NCI-H146 treated with DMSO at 0.1 percent for 48 hours (cell line): ENCODE results near the gene TIMMDC1.
"Not testable (repeated sequence)": the region's sequence is repeated elsewhere in the genome, so short reads cannot be mapped to it uniquely, and the experiment has no call there.

Experiments
- DNase-seq: peaks from one replicate; lab custom pipeline; 2025; ENCODE audit not compliant: unreplicated experiment; lab: John Stamatoyannopoulos, UW

TIMMDC1 gene

DNA sequence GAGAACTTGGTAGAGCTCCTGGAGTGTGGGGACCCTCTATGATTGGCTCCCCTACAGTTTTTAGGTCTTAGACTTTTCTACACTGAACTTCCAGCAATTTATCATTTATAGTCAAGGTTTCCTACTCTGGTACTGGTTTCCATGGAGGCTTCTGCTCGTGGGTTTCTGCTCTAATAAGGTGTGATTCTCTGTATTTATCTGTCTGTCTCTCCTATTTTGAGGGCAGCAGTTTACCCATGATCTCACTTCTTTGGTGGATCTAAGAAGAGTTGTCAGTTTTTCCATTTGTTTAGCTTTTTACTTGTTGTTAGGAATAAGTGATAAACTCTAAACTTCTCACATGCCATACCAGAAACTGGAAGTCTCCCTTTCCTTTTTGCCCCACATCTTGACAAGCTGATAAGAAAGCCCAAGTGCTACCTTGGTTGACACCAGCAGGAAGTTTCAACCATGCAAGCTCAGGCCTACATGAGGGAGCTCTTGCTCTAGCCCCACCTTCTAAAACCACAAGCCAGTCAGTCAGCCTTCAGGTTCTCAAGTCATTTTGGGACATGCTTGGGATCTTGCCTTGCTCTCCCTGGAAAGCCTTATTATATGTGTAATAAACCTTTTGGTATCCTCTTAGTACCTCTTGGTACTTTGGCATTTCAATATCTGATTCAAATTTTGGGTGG, 10.0 kb downstream of the TIMMDC1 start:
- no peak for DNase-seq

GRCh38 chr3:119510690-119511089, 12.3 kb downstream of the TIMMDC1 start:
- DNase-seq = no peak

- no peak for DNase-seq
Measured at GRCh38 chr3:119514637-119515036, 16.3 kb downstream of the TIMMDC1 start.

- no peak for DNase-seq
Measured at GRCh38 chr3:119517112-119517511, 18.8 kb downstream of the TIMMDC1 start.

DNA sequence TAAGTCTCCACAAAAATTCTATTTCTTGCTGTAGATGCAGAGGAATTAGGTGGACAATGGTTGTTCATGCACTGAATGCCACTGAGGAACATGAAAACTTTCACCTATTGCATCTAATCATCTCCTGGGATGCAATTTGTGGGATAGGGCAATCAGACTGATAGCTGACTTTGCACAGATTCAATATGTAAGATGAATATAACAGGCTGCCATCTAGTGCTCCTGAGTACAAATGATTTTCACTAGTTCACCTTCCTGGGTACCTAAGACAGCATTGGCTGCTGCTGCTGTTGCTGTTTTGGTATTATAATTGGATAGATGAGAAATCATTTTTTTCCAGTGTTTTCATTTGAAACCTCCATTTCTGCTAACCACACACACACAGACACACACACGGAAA, 19.7 kb downstream of the TIMMDC1 start:
- DNase-seq = no peak

- no peak for DNase-seq
Measured at GRCh38 chr3:119524931-119525662, 26.8 kb downstream of the TIMMDC1 start.

DNA sequence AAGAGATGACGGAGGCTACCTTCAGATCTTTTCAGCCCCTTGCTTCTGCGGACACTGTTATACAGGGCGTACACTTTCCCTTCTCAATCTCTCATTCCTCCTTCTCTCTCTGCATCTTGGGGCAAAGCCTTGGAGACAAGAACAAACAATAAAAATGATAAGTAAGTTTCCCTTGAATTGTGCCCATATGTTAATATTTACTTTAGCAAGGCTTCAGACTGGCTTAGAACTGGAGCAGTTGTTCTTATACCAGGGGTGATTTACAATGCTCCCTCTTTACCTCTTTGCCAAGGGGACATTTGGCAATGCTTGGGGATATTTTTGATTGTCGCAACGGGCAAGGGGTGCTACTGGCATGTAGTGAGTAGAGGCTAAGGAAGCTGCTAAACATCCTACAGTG, 29.4 kb downstream of the TIMMDC1 start:
- DNase-seq = no peak

DNA sequence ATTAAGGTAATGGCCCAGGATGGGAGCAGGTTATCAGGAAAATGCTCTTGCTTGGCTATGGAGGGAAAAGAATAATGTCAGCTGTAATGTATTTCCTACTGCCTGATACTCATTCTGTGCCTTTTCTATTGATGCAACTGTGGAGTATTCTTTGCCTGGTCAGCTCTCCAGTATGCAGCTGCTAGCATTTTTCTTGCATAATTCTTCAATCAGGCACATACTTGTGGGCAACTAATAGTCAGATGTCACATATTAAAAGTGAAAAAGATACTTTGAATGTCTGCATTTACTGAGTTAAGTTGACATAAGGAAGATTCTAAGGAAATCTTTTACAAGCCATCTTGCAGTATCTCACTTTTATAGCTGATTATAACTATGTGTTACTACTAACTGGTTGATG, 31.5 kb downstream of the TIMMDC1 start:
- no peak for DNase-seq

- no peak for DNase-seq
Measured at GRCh38 chr3:119530456-119530855, 32.1 kb downstream of the TIMMDC1 start.

GRCh38 chr3:119531151-119531550, 32.8 kb downstream of the TIMMDC1 start:
- no peak for DNase-seq

GRCh38 chr3:119534296-119534695, 35.9 kb downstream of the TIMMDC1 start:
- no peak for DNase-seq

GRCh38 chr3:119536757-119537156, 38.4 kb downstream of the TIMMDC1 start:
- no peak for DNase-seq

DNA sequence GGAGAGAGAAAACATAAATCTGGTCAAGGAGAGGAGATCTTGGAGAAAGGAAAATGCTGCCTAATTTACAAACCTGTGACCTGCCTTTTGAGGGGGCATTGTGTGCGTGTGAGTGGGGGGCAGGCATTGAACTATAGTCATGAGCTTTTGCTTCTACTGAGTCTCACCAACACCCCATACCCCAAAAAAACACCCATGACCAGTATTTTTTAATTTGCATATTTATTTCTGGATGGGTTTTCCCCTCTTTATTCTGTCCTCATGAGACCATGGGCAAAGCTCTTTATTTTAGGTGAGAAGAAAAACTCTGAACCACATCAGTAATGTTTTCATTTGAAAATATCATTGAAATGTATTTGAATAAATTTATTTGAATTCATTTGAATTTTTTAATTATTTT, 40.4 kb downstream of the TIMMDC1 start:
- DNase-seq = no peak

- DNase-seq = no peak
Measured at GRCh38 chr3:119541547-119541946, 43.2 kb downstream of the TIMMDC1 start.

GRCh38 chr3:119542168-119542767, 43.9 kb downstream of the TIMMDC1 start:
- no peak for DNase-seq

DNA sequence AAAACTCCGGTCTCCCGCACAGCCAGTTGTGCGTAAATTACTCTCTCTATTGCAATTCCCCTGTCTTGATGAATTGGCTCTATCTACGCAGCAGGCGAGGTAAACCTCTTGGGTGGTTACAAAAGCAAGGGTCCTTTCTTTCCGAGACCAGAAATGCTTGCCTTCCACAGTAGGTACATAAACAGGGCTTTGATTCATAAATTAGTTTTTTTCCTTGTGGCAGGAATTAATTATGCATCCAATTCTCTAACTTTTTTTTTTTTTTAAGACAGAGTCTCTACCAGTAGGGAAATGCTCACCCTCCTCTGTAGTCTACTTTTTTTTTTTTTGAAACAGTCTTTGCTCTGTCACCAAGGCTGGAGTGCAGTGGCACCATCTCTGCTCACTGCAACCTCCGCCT, 44.8 kb downstream of the TIMMDC1 start:
- DNase-seq = no peak

DNA sequence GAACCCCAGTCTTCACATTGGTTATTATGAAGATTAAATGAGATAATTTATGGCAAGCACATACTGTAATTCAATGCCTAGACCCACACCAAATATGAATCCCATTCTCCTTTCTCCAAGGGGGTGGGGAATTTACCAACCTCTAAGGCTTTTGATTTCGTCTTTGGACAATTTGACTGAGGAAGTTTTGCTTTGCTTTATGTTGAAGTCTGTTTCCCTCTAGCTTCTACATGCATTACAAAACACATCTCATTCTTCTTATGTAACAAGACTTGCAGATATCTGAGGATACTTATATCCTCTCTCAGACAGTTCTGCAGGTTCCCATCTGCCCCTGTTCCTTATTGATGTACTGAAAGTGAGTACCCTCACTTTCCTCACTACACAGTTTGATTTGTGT, 48.9 kb downstream of the TIMMDC1 start:
- DNase-seq = no peak

DNA sequence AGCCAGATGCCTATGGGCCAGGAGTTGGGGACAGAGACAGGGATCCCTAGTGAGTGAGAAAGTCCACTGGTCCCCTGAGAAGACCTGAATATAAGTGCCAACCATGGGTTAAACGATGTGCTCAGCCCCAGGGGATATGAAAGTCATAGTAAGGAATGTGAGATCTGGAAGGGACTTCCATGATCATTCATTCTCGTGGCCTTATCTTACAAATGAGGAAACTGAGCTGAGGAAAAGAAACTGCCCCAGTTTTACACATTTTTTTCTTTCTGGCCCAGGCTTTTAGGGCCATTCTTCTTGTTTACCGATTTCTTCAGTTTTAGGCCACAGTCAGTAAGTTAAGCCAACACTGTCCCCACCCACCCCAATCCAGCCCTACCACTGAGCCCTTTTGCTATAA, 50.0 kb downstream of the TIMMDC1 start:
- no peak for DNase-seq

DNA sequence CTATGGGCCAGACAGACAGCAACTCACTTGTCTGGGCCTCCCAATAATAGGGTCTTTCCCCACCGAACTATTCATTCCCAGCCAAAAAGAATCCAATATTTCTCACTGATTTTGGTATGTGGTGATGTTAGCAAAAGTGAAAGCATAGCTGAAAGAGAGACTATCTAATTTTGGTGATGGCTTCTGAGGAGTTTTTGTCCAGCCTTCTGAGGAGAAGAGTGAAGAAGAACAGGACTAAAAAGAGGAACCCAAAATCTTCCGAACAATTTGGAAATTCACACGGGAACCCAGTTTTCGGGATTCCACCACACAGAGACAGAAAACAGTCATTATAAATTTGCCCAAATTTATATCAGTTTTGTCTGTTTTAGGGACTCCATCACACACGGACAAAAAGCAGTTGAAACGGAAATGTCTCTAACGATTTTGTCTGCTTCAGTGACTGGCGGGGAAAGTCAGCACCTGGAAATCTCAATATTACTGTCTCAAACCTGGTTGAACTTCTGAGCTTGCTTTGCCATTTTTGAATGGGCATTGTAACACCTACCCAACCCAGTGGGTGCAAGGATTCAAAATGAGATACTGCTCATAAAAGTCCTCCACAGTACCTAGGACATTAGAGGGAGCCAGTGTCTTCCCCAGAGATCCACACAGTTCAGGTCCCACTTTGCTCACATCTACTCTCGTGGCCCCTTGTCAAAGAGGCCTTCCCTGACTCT, 52.0 kb downstream of the TIMMDC1 start:
- DNase-seq = no peak

DNA sequence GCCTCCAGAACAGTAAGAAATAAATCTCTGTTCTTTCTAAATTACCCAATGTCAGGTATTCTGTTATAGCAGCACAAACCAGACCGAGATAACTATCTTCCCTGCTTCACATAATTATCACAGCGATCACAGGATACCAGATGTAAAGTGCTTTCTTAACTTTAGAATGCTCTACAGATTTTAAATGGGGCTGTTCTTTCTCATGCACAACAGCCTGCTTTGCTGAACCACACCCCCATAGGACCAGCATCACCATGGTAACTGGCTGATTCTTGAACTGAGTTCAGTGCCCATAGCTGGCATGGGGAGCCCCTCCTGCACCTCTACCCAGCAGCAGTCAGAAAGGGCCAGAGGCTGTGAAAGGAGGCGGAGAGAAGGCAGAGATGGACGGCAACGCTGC, 53.3 kb downstream of the TIMMDC1 start:
- no peak for DNase-seq

GRCh38 chr3:119552928-119553327, 54.6 kb downstream of the TIMMDC1 start:
- DNase-seq = not testable (repeated sequence)
